ENCODE data around the gene PIGN. TPM values are rescaled to one million over a fixed set of nuclear protein-coding genes. Genes with fewer than 3 reads are reported as not detected.

The PIGN gene
- polyA plus RNA-seq, 4 donors: 2.2 to 21.4 (median 5.7) TPM

DNA sequence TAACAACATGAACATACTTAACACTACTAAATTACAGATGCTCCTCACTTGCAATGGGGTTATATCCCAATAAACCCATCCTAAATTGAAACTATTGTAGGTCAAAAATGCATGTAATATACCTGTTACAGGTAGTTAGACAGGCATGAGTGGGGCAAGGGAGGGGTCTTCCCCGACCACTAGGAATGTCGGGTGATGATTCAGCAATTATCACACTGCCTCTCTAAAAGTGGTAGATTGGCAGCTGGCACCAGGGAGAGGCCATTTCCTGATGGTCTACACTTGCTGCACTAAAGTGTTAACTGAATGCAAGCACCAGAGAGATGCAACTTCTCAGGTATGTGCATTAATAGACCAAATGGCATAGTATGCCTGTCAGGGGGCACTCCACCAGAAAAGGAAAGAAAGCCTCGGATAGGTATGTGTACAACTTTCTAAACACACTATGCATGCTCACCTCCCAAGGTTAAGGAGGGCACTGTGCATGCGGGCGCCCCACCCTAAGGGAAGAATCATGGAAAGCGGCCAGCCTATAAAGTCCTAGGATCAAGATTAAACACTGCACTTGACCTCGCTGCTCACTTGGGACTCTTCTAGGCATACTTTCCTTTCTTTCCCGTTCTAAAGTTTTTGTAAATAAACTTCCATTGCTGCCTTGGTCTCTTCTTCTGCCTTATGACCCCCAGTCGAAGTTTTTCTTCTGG is 35.6 kb downstream of the PIGN start:
- Histone ChIP-seq H3K36me3 (ENCODE audit: control insufficient read depth in 3 of 3, insufficient read depth in 2 of 3, low read depth in 1 of 3, low read length in 3 of 3) (peaks cover 0 to 8% (median 0%) of the 10 kb centered on the region in 3 donors), H3K9me3 (ENCODE audit: control insufficient read depth in 2 of 2, insufficient read depth in 1 of 2, low read depth in 1 of 2, low read length in 1 of 2) (no peaks in the 10 kb centered on the region), H3K4me1 (ENCODE audit: control insufficient read depth in 3 of 3, insufficient read depth in 2 of 3, low read depth in 1 of 3, low read length in 2 of 3) (no peaks in the 10 kb centered on the region), H3K4me3 (ENCODE audit: low read depth in 1 of 3, low read length in 3 of 3) (no peak overlapping the region), H3K27me3 (ENCODE audit: control insufficient read depth in 3 of 3, insufficient read depth in 3 of 3, low read length in 3 of 3) (no peaks in the 10 kb centered on the region), H3K27ac (ENCODE audit: low read depth in 1 of 3, low read length in 2 of 3) (no peak overlapping the region)
- DNase-seq (peak in 1 of 2 donors; percentile 19), FAIRE-seq (no peak)
- WGBS, 3 donors: 79 to 86% (median 79%) methylated on average over 9 of the region's 9 CpGs

DNA sequence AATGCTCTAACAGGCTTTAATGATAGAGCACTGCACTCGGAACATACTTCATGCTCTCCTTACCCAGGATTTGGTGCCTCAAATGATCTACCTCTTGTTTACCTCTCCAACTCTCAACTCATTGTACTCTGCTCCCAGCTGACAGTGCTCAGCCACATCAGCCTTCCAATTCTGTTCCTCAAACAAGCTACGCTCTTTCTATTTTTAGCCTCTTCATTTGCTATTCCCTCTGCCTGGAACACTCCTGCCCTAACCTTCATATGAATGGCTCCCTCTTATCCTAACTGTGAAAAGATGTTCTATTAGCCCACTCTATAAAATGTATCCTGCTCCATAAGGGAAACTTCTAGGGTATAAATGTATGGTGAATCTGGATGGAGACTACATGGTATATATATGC is 42.5 kb downstream of the PIGN start:
- no peak for DNase-seq
- 94 to 96% (median 96%) methylated on average over 2 of the region's 2 CpGs for WGBS, 3 donors

GRCh38 chr18:62140259-62140658 is 46.6 kb downstream of the PIGN start:
- H3K4me1 ChIP-seq (ENCODE audit: control insufficient read depth in 3 of 3, insufficient read depth in 2 of 3, low read depth in 1 of 3, low read length in 2 of 3): no peaks in the 10 kb centered on the region
- DNase-seq: no peak
- H3K4me3 ChIP-seq (ENCODE audit: low read depth in 1 of 3, low read length in 3 of 3): no peak overlapping the region
- H3K27ac ChIP-seq (ENCODE audit: low read depth in 1 of 3, low read length in 2 of 3): no peak overlapping the region
- no peaks in the 10 kb centered on the region for H3K27me3 ChIP-seq (ENCODE audit: control insufficient read depth in 3 of 3, insufficient read depth in 3 of 3, low read length in 3 of 3)
- H3K9me3 ChIP-seq (ENCODE audit: control insufficient read depth in 2 of 2, insufficient read depth in 1 of 2, low read depth in 1 of 2, low read length in 1 of 2): no peaks in the 10 kb centered on the region
- FAIRE-seq: no peak
- WGBS, 3 donors: 46 to 95% (median 89%) methylated on average over 1 of the region's 1 CpG
- H3K36me3 ChIP-seq (ENCODE audit: control insufficient read depth in 3 of 3, insufficient read depth in 2 of 3, low read depth in 1 of 3, low read length in 3 of 3): peaks cover 3 to 17% (median 5%) of the 10 kb centered on the region in 3 donors

More for the DNA sequence above, 42.5 kb downstream of the PIGN start:
- no peak for FAIRE-seq
- Histone ChIP-seq H3K27ac (ENCODE audit: low read depth in 1 of 3, low read length in 2 of 3) (no peak overlapping the region), H3K4me3 (ENCODE audit: low read depth in 1 of 3, low read length in 3 of 3) (no peak overlapping the region), H3K36me3 (ENCODE audit: control insufficient read depth in 3 of 3, insufficient read depth in 2 of 3, low read depth in 1 of 3, low read length in 3 of 3) (peaks cover 0 to 8% (median 5%) of the 10 kb centered on the region in 3 donors), H3K27me3 (ENCODE audit: control insufficient read depth in 3 of 3, insufficient read depth in 3 of 3, low read length in 3 of 3) (no peaks in the 10 kb centered on the region), H3K4me1 (ENCODE audit: control insufficient read depth in 3 of 3, insufficient read depth in 2 of 3, low read depth in 1 of 3, low read length in 2 of 3) (no peaks in the 10 kb centered on the region), H3K9me3 (ENCODE audit: control insufficient read depth in 2 of 2, insufficient read depth in 1 of 2, low read depth in 1 of 2, low read length in 1 of 2) (no peaks in the 10 kb centered on the region)

DNA sequence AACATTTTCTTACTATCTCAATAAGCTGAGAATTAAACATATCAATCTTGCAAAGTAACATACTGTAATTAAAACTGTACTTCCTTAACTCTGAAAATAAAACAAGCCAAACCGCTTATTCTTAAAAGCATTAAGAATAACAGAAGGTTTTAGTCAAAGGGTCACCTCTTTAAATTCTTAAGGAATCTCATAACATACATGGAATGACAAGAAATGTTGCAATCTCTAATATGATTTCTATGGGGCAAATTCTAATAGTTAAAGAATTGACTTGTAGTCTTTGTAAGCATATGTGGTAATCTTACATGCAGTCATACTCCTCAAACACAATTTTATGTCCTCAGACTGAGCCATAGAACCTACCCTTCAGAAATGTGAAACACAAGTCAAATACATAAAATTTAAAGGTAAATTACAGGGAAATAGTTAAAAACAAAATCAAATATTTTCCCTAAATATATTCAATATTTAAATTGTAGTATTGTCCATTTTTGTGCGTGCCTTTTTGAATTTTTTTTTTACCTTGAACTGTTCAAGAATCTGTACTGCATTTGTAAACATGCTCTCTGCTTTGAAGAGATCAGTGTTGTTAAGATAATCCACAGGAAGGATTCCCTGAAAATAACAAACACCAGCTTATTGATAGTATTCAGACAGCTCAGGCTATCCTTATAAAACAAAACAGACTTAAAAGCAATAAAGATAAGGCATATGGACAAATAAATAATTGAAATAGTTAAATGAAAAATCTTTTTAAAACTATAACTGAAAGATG is 48.2 kb downstream of the PIGN start:
- Histone ChIP-seq H3K27me3 (ENCODE audit: control insufficient read depth in 3 of 3, insufficient read depth in 3 of 3, low read length in 3 of 3) (no peaks in the 10 kb centered on the region), H3K4me1 (ENCODE audit: control insufficient read depth in 3 of 3, insufficient read depth in 2 of 3, low read depth in 1 of 3, low read length in 2 of 3) (no peaks in the 10 kb centered on the region), H3K9me3 (ENCODE audit: control insufficient read depth in 2 of 2, insufficient read depth in 1 of 2, low read depth in 1 of 2, low read length in 1 of 2) (no peaks in the 10 kb centered on the region), H3K27ac (ENCODE audit: low read depth in 1 of 3, low read length in 2 of 3) (no peak overlapping the region), H3K4me3 (ENCODE audit: low read depth in 1 of 3, low read length in 3 of 3) (no peak overlapping the region), H3K36me3 (ENCODE audit: control insufficient read depth in 3 of 3, insufficient read depth in 2 of 3, low read depth in 1 of 3, low read length in 3 of 3) (peaks cover 0 to 15% (median 3%) of the 10 kb centered on the region in 3 donors)
- 91 to 94% (median 92%) methylated on average over 2 of the region's 2 CpGs for WGBS, 3 donors
- FAIRE-seq: peak; percentile 5
- no peak for DNase-seq

DNA sequence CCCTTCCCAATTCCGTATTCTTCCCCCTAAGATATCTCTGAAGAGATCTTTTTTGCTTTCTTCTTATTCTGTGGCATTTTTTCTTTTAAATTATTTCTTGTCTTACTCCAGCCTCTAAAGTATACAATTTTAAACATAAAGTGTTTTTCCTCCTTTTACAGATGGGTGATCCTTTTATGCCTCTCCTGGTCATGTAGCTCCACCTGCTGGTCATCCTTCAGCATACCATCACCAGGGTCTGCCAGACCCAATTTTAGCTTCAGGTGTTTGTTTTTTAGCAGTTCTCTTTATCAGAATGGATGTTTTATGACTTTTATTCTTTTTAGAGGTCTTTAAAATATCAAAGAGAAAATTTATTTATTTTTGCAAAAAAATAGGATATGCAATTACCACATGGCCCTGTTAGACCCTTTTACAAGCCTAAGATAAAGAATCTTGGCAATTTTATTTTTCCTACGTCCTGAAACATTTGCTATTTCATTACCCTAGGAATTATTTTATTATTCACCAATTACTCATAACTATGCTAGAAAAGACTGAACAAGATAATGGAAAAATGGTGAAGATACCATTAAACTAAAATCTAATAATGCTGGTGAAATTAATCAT is 55.5 kb downstream of the PIGN start:
- Histone ChIP-seq H3K4me1 (ENCODE audit: control insufficient read depth in 3 of 3, insufficient read depth in 2 of 3, low read depth in 1 of 3, low read length in 2 of 3) (no peaks in the 10 kb centered on the region), H3K9me3 (ENCODE audit: control insufficient read depth in 2 of 2, insufficient read depth in 1 of 2, low read depth in 1 of 2, low read length in 1 of 2) (no peaks in the 10 kb centered on the region), H3K4me3 (ENCODE audit: low read depth in 1 of 3, low read length in 3 of 3) (no peak overlapping the region), H3K27ac (ENCODE audit: low read depth in 1 of 3, low read length in 2 of 3) (no peak overlapping the region), H3K36me3 (ENCODE audit: control insufficient read depth in 3 of 3, insufficient read depth in 2 of 3, low read depth in 1 of 3, low read length in 3 of 3) (peaks cover 0 to 5% (median 0%) of the 10 kb centered on the region in 3 donors), H3K27me3 (ENCODE audit: control insufficient read depth in 3 of 3, insufficient read depth in 3 of 3, low read length in 3 of 3) (no peaks in the 10 kb centered on the region)
- DNase-seq (peak; percentile 66 to 69), FAIRE-seq (peak; percentile 92)
- 89 to 96% (median 93%) methylated on average over 2 of the region's 2 CpGs for WGBS, 3 donors

DNA sequence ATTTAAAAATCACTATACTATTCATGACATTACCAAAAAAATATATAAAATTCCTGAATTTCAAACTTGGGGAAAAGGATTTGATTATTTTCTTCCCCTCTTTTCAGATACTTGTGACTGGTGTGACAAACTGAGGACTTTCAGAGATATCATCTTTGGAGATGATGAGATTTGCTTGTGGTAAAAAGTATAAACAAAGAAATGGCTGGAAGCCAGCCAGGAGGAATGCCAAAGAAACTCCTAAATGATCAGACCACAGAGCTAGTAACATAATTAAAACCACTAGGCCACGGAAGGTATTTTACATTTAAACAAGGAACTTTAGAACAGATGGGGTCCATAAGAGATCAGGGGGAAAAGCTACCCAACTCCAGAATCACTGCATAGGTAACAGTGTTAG is 58.7 kb downstream of the PIGN start:
- Histone ChIP-seq H3K4me1 (ENCODE audit: control insufficient read depth in 3 of 3, insufficient read depth in 2 of 3, low read depth in 1 of 3, low read length in 2 of 3) (no peaks in the 10 kb centered on the region), H3K36me3 (ENCODE audit: control insufficient read depth in 3 of 3, insufficient read depth in 2 of 3, low read depth in 1 of 3, low read length in 3 of 3) (no peaks in the 10 kb centered on the region), H3K27ac (ENCODE audit: low read depth in 1 of 3, low read length in 2 of 3) (no peak overlapping the region), H3K27me3 (ENCODE audit: control insufficient read depth in 3 of 3, insufficient read depth in 3 of 3, low read length in 3 of 3) (no peaks in the 10 kb centered on the region), H3K9me3 (ENCODE audit: control insufficient read depth in 2 of 2, insufficient read depth in 1 of 2, low read depth in 1 of 2, low read length in 1 of 2) (no peaks in the 10 kb centered on the region), H3K4me3 (ENCODE audit: low read depth in 1 of 3, low read length in 3 of 3) (no peak overlapping the region)
- no peak for FAIRE-seq
- 56 to 64% (median 63%) methylated on average over 1 of the region's 1 CpG for WGBS, 3 donors
- no peak for DNase-seq

DNA sequence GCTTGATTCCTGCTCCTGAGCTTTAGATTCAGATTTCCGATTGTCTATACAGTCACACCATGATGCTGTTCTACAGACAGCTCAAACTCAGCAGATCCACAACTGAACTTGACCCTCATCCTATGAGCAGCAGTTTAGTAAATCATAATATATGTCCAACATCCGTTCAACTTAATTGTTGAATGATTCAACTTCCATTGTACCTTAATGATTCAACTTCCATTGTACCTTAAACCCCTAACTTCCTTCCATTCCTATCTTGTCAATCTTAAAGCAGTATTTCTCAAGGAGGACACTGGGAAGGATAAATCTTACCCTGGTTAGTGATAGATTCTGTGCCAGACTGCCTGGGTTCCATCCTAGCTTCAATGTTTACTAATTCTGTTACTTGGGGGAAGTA is 60.1 kb downstream of the PIGN start:
- no peak for FAIRE-seq
- 90 to 92% (median 92%) methylated on average over 2 of the region's 2 CpGs for WGBS, 3 donors
- no peaks in the 10 kb centered on the region for H3K27me3 ChIP-seq (ENCODE audit: control insufficient read depth in 3 of 3, insufficient read depth in 3 of 3, low read length in 3 of 3)

GRCh38 chr18:62125702-62126101 is 61.2 kb downstream of the PIGN start:
- FAIRE-seq: peak; percentile 96
- H3K4me3 ChIP-seq (ENCODE audit: low read depth in 1 of 3, low read length in 3 of 3): no peak overlapping the region

More for the DNA sequence above, 60.1 kb downstream of the PIGN start:
- Histone ChIP-seq H3K4me1 (ENCODE audit: control insufficient read depth in 3 of 3, insufficient read depth in 2 of 3, low read depth in 1 of 3, low read length in 2 of 3) (no peaks in the 10 kb centered on the region), H3K4me3 (ENCODE audit: low read depth in 1 of 3, low read length in 3 of 3) (no peak overlapping the region), H3K36me3 (ENCODE audit: control insufficient read depth in 3 of 3, insufficient read depth in 2 of 3, low read depth in 1 of 3, low read length in 3 of 3) (peaks cover 0 to 3% (median 0%) of the 10 kb centered on the region in 3 donors), H3K27ac (ENCODE audit: low read depth in 1 of 3, low read length in 2 of 3) (no peak overlapping the region), H3K9me3 (ENCODE audit: control insufficient read depth in 2 of 2, insufficient read depth in 1 of 2, low read depth in 1 of 2, low read length in 1 of 2) (no peaks in the 10 kb centered on the region)
- DNase-seq: no peak

More at GRCh38 chr18:62125702-62126101, 61.2 kb downstream of the PIGN start:
- H3K27me3 ChIP-seq (ENCODE audit: control insufficient read depth in 3 of 3, insufficient read depth in 3 of 3, low read length in 3 of 3): no peaks in the 10 kb centered on the region
- no peak for DNase-seq
- peaks cover 0 to 2% of the 10 kb centered on the region in 2 donors for H3K9me3 ChIP-seq (ENCODE audit: control insufficient read depth in 2 of 2, insufficient read depth in 1 of 2, low read depth in 1 of 2, low read length in 1 of 2)
- no peak overlapping the region for H3K27ac ChIP-seq (ENCODE audit: low read depth in 1 of 3, low read length in 2 of 3)
- no peaks in the 10 kb centered on the region for H3K4me1 ChIP-seq (ENCODE audit: control insufficient read depth in 3 of 3, insufficient read depth in 2 of 3, low read depth in 1 of 3, low read length in 2 of 3)
- peaks cover 0 to 3% (median 0%) of the 10 kb centered on the region in 3 donors for H3K36me3 ChIP-seq (ENCODE audit: control insufficient read depth in 3 of 3, insufficient read depth in 2 of 3, low read depth in 1 of 3, low read length in 3 of 3)
- 93 to 98% (median 96%) methylated on average over 2 of the region's 2 CpGs for WGBS, 3 donors
